COLO668 (cell line): ENCODE data around the gene PTGES.

ENCODE experiments used
- DNase-seq: peaks from one replicate; lab custom pipeline; 2025; ENCODE audit not compliant: unreplicated experiment; lab: John Stamatoyannopoulos, UW

Gene PTGES

GRCh38 chr9:129720181-129720864 is 32.5 kb downstream of the PTGES start:
- peak; percentile 6 for DNase-seq

- no peak for DNase-seq
These were observed 33.7 kb downstream of the PTGES start for GRCh38 chr9:129719135-129719534.

- DNase-seq, result no peak
These were observed 34.2 kb downstream of the PTGES start for GRCh38 chr9:129718647-129719046.

DNA sequence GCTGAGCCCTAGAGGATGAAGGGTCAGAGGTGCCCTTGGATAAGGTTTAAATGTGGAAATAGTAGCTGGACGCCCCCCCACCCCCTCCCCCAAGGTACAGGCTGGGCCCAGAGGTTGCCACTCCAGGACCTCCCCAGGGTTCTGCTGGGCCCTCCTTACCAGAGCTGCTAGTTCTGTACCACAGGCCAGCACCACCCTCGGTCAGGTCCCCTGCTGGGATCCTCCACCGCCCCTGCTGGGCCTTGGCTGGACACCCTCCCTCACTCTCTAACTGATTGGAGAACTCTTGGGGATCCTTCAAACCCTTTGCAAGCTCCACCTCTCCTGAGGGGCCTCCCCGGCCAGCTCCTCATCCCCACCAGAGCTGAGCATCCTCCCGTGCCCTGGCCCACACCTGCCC is 34.9 kb downstream of the PTGES start:
- DNase-seq, result no peak

DNA sequence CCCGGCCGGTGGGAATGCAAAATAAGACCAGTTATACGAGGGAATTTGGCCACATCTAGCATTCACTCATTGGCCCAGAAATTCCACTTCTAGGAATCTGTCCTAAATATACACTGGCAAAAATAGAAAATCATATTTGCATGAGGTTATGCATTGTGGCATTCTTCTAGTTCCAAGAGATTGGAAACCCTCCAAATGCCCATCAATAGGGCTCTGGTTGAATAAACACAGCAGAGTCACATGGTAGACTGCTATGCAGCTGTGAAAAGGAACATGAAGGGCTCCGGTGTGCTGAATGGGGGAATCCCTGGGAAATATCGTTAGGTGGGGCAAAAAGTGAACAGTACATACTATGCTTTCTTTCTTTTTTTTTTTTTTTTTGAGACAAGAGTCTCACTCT is 36.8 kb downstream of the PTGES start:
- no peak for DNase-seq

DNA sequence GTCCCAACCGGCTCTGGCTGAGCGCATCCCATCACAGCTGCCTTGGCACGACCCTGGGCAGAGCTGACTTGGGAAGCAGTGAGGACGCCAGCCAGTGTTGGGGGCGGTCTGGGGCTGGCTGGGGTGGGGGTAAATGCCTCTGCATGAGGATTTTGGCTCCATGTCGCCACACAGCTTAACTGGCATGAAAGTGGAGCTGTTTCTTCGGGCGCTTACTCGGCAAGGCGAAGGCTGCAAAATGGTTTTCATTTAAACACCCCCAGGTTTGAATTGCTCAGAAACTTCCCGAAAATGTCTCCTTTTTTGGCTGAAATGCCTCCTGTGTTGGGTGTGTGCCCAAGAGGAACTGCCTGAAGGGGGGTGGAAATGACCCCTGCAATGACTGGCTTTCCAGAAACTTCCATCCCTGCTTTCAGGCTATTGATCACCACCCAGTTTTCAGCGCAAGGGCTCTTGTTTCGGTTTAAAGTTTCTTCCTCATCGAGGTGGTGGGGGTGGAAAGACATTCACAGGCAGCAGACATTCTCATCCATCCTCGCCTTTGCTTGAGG is 38.3 kb downstream of the PTGES start:
- no peak for DNase-seq

GRCh38 chr9:129713402-129713679 is 39.5 kb downstream of the PTGES start:
- no peak for DNase-seq

- no peak for DNase-seq
These were observed 40.0 kb downstream of the PTGES start for GRCh38 chr9:129712634-129713401.

GRCh38 chr9:129710169-129710453 is 42.7 kb downstream of the PTGES start:
- no peak for DNase-seq

GRCh38 chr9:129709438-129710168 is 43.2 kb downstream of the PTGES start:
- DNase-seq, result no peak

GRCh38 chr9:129708793-129709192 is 44.0 kb downstream of the PTGES start:
- no peak for DNase-seq

DNA sequence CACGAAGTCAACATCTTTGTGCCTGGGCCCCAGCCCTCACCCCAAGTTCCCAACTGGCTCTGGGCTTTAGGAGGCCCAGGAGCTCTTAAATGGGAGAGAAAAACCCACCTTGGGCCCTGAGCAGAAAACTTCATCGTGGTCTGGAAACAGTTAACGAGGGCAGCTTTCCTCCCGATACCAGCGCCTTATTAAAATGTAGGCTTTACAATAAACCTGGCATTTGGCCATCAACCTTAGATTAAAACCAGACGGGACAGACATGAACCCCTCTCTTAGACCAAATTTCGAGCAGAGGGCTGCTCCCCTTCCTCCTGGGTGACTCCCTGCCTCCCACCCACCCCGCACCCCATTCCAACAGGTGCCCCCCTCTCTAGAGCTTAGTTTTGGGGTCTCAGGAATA is 48.0 kb downstream of the PTGES start:
- no peak for DNase-seq

DNA sequence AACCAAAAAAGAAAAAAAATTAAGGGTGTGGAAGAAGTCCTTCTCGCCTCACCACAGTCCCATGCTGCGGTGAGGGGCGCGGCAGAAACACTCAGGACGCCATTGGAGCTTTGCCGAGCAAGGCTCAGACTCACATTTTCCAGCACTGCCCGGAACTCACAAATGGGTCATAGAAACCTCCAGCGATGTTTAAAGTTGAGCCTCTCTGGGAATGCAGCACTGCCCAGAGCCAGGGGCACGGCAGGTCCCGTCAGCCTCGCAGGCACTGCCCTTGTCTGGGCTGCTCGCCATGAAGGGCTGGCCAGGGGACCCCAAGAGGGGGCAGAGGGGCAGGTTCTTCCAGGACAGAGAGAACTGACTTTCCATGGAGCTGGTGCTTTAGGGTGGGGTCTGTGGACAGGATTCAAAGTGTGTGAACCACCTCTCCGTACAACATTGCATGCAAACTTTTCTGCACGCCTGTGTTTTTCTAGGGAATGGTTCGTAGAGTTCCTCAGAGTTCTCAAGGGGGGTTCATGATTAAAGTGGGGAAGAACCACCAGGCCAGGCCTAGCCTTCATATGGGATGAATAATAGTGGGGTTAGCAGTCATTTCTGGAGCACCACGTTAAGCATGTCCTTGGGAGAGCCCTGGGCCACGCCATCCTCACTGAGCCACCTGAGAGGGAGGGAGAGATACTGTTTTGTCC is 49.0 kb downstream of the PTGES start:
- no peak for DNase-seq

- no peak for DNase-seq
These were observed 50.0 kb downstream of the PTGES start for GRCh38 chr9:129702589-129703520.

DNA sequence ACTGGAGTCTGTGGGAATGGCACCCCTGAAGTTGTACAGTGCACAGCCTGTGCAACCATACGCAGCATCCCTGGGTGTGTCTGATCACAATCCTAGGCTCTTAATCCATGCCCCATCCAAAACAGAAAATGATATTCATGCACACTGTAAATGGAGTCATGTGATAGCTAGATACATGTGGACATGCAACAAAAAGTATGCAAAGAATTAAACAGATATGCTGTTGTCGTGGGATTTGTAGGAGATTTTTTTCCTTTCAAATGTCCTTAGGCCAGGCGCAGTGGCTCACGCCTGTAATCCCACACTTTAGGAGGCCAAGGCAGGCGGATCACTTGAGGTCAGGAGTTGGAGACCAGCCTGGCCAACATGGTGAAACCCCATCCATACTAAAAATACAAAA is 51.3 kb downstream of the PTGES start:
- no peak for DNase-seq

GRCh38 chr9:129701054-129701453 is 51.8 kb downstream of the PTGES start:
- no peak for DNase-seq

DNA sequence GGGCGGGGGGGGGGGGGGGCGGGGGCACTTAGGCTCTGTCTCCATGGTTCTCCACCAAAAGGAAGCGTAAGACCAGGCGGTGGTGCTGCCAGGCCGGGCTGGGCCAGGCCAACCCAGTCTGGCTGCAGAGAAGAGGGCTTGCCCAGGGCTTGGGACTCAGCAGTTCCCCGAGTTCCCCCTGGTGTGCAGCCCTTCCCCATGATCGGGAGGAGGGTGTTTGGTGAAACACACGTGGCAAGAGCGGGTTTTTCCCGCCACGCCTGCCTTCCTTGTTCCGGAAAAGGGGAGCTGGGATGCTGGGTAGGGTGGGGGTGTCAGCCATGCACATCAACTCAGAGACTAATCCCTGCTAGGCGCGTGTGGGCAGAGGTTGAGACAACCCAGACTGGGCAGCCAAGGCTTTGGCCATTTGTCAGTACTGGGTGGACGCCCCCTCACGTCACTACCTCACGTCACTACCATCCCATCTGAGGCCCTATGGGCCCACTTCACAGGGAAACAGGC is 54.5 kb downstream of the PTGES start:
- DNase-seq, result no peak

DNA sequence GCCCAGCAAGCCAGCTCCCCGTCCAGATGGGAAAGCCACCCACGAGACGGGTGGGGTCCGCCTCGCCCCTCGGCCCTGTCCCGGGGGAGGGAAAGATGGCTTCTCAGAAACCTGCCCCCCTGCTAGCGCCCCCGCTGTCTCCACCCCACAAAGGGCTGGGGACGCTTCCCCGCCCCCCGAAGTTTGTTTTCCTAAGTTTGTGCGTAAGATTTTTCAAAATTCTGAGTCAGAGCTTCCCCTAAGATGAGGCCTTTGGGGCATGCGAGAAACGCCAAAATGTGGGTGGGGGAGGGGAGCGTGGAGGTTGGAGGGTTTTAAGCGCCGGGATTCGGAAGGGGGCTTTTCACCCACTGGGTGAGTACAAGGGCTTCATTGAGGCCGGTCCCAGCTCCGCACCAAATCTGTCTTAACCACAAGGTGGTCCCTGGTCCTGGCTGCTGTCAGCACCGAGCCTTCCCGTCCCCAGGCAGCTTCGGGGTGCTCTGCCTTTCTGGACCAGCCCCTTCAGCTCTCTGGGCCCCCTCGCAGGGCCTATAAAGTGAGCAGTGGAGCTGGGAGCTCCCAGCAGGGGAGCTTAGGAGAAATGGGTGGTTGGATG is 55.1 kb downstream of the PTGES start:
- no peak for DNase-seq

GRCh38 chr9:129696944-129697655 is 55.7 kb downstream of the PTGES start:
- no peak for DNase-seq
